IMR-90 (cell line): ENCODE results near the gene SLCO1B1. TPM values are rescaled to one million over a fixed set of nuclear protein-coding genes. Genes with fewer than 3 reads are reported as not detected.

Experiments
- ATAC-seq: fragments of 200-7000 bp; cut with Tn5 transposase; 2 replicates; pipeline ENCODE4 v1.9.1; 2020; ENCODE audit warnings: low read depth, mild to moderate bottlenecking, moderate library complexity
- BruUV-seq: library from RNA; stranded (reverse); fragments of 400-500 nt; replicated peaks from 2 replicates; lab custom pipeline; 2021; lab: Mats Ljungman, UMichigan
- CTCF ChIA-PET: fragments of 300-600 bp; formaldehyde crosslinking; extraction: SDS; loops from one replicate; lab custom pipeline; 2021; ENCODE audit warnings: antibody characterized with exemption; lab: Yijun Ruan, JAX
- POLR2A ChIA-PET: fragments of 300-600 bp; sonication (Branson Sonifier 250); formaldehyde crosslinking; loops from one replicate; lab custom pipeline; 2022; ENCODE audit warnings: antibody characterized with exemption; ENCODE audit not compliant: unreplicated experiment; lab: Charles Lee
- DNase-seq: peaks from one replicate; pipeline ENCODE4 v3.0.0; 2013
- H2AFZ ChIP-seq: replicated peaks from 2 replicates; pipeline ENCODE3; 2013; ENCODE audit warnings: low read length, mild to moderate bottlenecking; ENCODE audit not compliant: poor library complexity
- H2AK5ac ChIP-seq: 2 replicates; pipeline ENCODE4 v1.6.1; 2013; ENCODE audit warnings: low read depth, low read length, inconsistent platforms
- H2AK9ac ChIP-seq: replicated peaks from 2 replicates; pipeline ENCODE3; 2013; ENCODE audit warnings: mild to moderate bottlenecking, low read depth, low read length, moderate library complexity; ENCODE audit not compliant: poor library complexity
- H2BK120ac ChIP-seq: 2 replicates; pipeline ENCODE4 v1.6.1; 2013; ENCODE audit warnings: low read depth, low read length, inconsistent platforms
- H2BK15ac ChIP-seq: 3 replicates; pipeline ENCODE4 v1.6.1; 2013; ENCODE audit warnings: low read depth, low read length, inconsistent platforms
- H2BK20ac ChIP-seq: 2 replicates; pipeline ENCODE4 v1.6.1; 2013; ENCODE audit warnings: low read depth, mild to moderate bottlenecking, inconsistent platforms, low read length, moderate library complexity
- H2BK5ac ChIP-seq: 2 replicates; pipeline ENCODE4 v1.6.1; 2013; ENCODE audit warnings: mild to moderate bottlenecking, low read depth, low read length, inconsistent platforms; ENCODE audit not compliant: poor library complexity, severe bottlenecking
- H3K14ac ChIP-seq: replicated peaks from 2 replicates; pipeline ENCODE4 v1.6.1; 2013; ENCODE audit warnings: low read depth, low read length, inconsistent platforms
- H3K18ac ChIP-seq: 2 replicates; pipeline ENCODE4 v1.6.1; 2013; ENCODE audit warnings: low read depth, low read length, control low read depth
- H3K23ac ChIP-seq: 2 replicates; pipeline ENCODE4 v1.6.1; 2013; ENCODE audit warnings: low read depth, low read length, inconsistent platforms
- H3K27ac ChIP-seq: 2 replicates; pipeline ENCODE4 v1.5.1; 2013; ENCODE audit warnings: mild to moderate bottlenecking, control low read depth, low read length; ENCODE audit not compliant: insufficient read depth
- H3K27me3 ChIP-seq: 2 replicates; pipeline ENCODE4 v1.6.1; 2013; ENCODE audit warnings: low read length; ENCODE audit not compliant: control insufficient read depth, insufficient read depth
- H3K36me3 ChIP-seq: 2 replicates; pipeline ENCODE4 v1.6.1; 2013; ENCODE audit warnings: low read length, mixed read lengths; ENCODE audit not compliant: control insufficient read depth, insufficient read depth
- H3K4ac ChIP-seq: 2 replicates; pipeline ENCODE4 v1.6.1; 2013; ENCODE audit warnings: low read depth, low read length, inconsistent platforms
- H3K4me1 ChIP-seq: 2 replicates; pipeline ENCODE4 v1.6.1; 2013; ENCODE audit warnings: low read length, mixed read lengths; ENCODE audit not compliant: control insufficient read depth, insufficient read depth
- H3K4me2 ChIP-seq: 2 replicates; pipeline ENCODE4 v1.6.1; 2013; ENCODE audit warnings: low read depth, mild to moderate bottlenecking, control low read depth, low read length, moderate library complexity
- H3K4me3 ChIP-seq: 2 replicates; pipeline ENCODE4 v1.5.1; 2013; ENCODE audit warnings: low read depth, mild to moderate bottlenecking, control low read depth, low read length, moderate library complexity; ENCODE audit not compliant: insufficient read depth
- H3K56ac ChIP-seq: 2 replicates; pipeline ENCODE4 v1.6.1; 2013; ENCODE audit warnings: low read length, inconsistent platforms; ENCODE audit not compliant: insufficient read depth; ENCODE audit errors: extremely low read depth
- H3K79me1 ChIP-seq, 2 experiments: 2 replicates each; pipeline ENCODE4 v1.6.1; 2013; ENCODE audit warnings: low read length in 2 of 2, inconsistent platforms in 1 of 2, low read depth in 1 of 2
- H3K9ac ChIP-seq: 2 replicates; pipeline ENCODE4 v1.6.1; 2013; ENCODE audit warnings: low read depth, low read length, control low read depth
- H3K9me1 ChIP-seq: 2 replicates; pipeline ENCODE4 v1.6.1; 2013; ENCODE audit warnings: low read length, inconsistent platforms; ENCODE audit not compliant: insufficient read depth
- H3K9me3 ChIP-seq: 2 replicates; pipeline ENCODE4 v1.6.1; 2013; ENCODE audit warnings: low read length; ENCODE audit not compliant: control insufficient read depth, insufficient read depth
- H4K20me1 ChIP-seq: 2 replicates; pipeline ENCODE4 v1.6.1; 2013; ENCODE audit warnings: low read length, inconsistent platforms; ENCODE audit not compliant: insufficient read depth
- H4K5ac ChIP-seq: 2 replicates; pipeline ENCODE4 v1.6.1; 2013; ENCODE audit warnings: mild to moderate bottlenecking, low read depth, low read length, control low read depth
- H4K8ac ChIP-seq, 2 experiments: 2 replicates each; pipeline ENCODE4 v1.6.1; 2013; ENCODE audit warnings: low read depth in 2 of 2, low read length in 2 of 2, control low read depth in 1 of 2, inconsistent platforms in 1 of 2
- H4K91ac ChIP-seq: 2 replicates; pipeline ENCODE4 v1.6.1; 2013; ENCODE audit warnings: low read depth, low read length, inconsistent platforms; ENCODE audit not compliant: insufficient read depth
- MAFK ChIP-seq: IDR thresholded peaks from 2 replicates; pipeline ENCODE4 v1.6.1; 2012; ENCODE audit warnings: low read depth, low read length, improper control_type of control experiment
- NFE2L2 ChIP-seq: fragments of 150-350 bp; IDR thresholded peaks from 2 replicates; pipeline ENCODE4 v1.6.1; 2016; ENCODE audit warnings: low read depth, mild to moderate bottlenecking, low read length
- WGBS, 2 experiments: methylation state at CpG; one replicate each; pipeline versions ENCODE4 v1.1.5 to v1.1.7; 2013; ENCODE audit warnings: missing lambda C conversion rate in 2 of 2; ENCODE audit not compliant: insufficient read length in 1 of 2; ENCODE audit errors: extremely low coverage in 2 of 2; 5-methylcytosine and 5-hydroxymethylcytosine counted together
- dilution Hi-C: fragments of 300-500 bp; cut with HindIII; formaldehyde crosslinking; loops from one replicate; pipeline ENCODE4 v1.14.3; 2018; ENCODE audit warnings: low sequenced_read_pairs; ENCODE audit not compliant: unreplicated experiment
- in situ Hi-C: fragments of 300-500 bp; cut with MboI; formaldehyde crosslinking; loops from 3 replicates; pipeline ENCODE4 v1.14.3; 2019; ENCODE audit warnings: low sequenced_read_pairs, inconsistent platforms, mixed read lengths
- intact Hi-C: fragments of 100-400 bp; cut with micrococcal nuclease; formaldehyde crosslinking; loops from 2 replicates; pipeline ENCODE4 v1.10.0; 2022
- polyA plus RNA-seq, 3 experiments: library from polyadenylated mRNA; depleted of rRNA; stranded (reverse); fragments of >200 nt; gene quantifications; 2 replicates each; pipeline ENCODE4 v1.2.3, GENCODE V29; 2012; ENCODE audit warnings: low replicate concordance in 1 of 3
- total RNA-seq: library from RNA; depleted of rRNA; stranded (reverse); fragments of >200 nt; gene quantifications from 2 replicates; pipeline ENCODE4 v1.2.3, GENCODE V29; 2012

Gene SLCO1B1
- total and polyA plus RNA-seq, 2 of the 4 experiments (the other 2 are of a cell fraction) = not detected

GRCh38 chr12:21165048-21165447, 34.1 kb downstream of the SLCO1B1 start:
- ATAC-seq = no peak
- whole genome bisulfite sequencing, 2 experiments = no CpG with 5 or more reads among the region's 4 CpGs
- Histone ChIP-seq H3K4me1 (no peaks in the 10 kb centered on the region), H3K27me3 (no peaks in the 10 kb centered on the region), H3K4ac (no peak overlapping the region), H4K5ac (no peak overlapping the region), H3K4me2 (no peak overlapping the region), H3K18ac (no peak overlapping the region), H3K14ac (no peak overlapping the region), H3K9me1 (no peaks in the 10 kb centered on the region), H2BK5ac (no peak overlapping the region), H2BK20ac (no peak overlapping the region), H2BK120ac (no peak overlapping the region), H4K91ac (no peak overlapping the region), H3K27ac (no peak overlapping the region), H2AK9ac (no peak overlapping the region), H3K36me3 (no peaks in the 10 kb centered on the region), H3K79me1 (no peaks in the 10 kb centered on the region), H3K23ac (no peak overlapping the region), H2BK15ac (no peak overlapping the region), H2AFZ (no peak overlapping the region), H3K4me3 (no peak overlapping the region), H4K8ac (no peak overlapping the region), H3K9ac (no peak overlapping the region), H3K56ac (no peak overlapping the region), H2AK5ac (no peak overlapping the region), H3K9me3 (no peaks in the 10 kb centered on the region), H4K20me1 (no peaks in the 10 kb centered on the region)
- ChIA-PET POLR2A (no interaction called here), CTCF (no interaction called here)
- dilution Hi-C loops = no loop called here
- in situ Hi-C loops = loop anchor here (25.0 kb wide), 1 partner anchor 703 kb away; no protein-coding TSS in a partner anchor
- no peak for DNase-seq
- intact Hi-C loops = no loop called here
- TF ChIP-seq MAFK (peak; percentile 48; the same call in 1 of the 2 replicates), NFE2L2 (no peak)
- no TSS peak for BruUV-seq
